HL-60/S4 treated with retinoic acid at 250 ng/mL for 4 days and 3 days (cell line): ENCODE measurements around the gene GLRX3.

Source experiments
- in situ Hi-C: fragments of 300-500 bp; cut with MboI; formaldehyde crosslinking; loops from 2 replicates; pipeline ENCODE4 v1.7.0; 2022; ENCODE audit warnings: low sequenced_read_pairs

GLRX3 gene

GRCh38 chr10:130203626-130204025, 67.4 kb downstream of the GLRX3 start:
- in situ Hi-C loops = no loop called here

GRCh38 chr10:130206216-130206737, 70.1 kb downstream of the GLRX3 start:
- in situ Hi-C loops = no loop called here

DNA sequence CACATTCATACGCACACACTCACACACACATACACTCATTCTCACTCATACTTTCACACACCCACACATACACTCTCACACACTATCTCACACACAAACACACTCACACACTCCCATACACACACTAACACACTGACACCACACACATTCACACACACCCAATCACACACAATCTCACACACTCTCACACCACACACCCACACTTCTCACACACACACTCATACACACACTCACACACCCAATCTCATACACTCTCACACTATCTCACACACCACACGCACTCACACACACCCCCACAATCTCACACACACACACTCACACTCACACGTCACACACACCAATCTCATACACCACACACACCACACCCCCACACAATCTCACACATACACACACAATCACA, 71.0 kb downstream of the GLRX3 start:
- in situ Hi-C loops = no loop called here

DNA sequence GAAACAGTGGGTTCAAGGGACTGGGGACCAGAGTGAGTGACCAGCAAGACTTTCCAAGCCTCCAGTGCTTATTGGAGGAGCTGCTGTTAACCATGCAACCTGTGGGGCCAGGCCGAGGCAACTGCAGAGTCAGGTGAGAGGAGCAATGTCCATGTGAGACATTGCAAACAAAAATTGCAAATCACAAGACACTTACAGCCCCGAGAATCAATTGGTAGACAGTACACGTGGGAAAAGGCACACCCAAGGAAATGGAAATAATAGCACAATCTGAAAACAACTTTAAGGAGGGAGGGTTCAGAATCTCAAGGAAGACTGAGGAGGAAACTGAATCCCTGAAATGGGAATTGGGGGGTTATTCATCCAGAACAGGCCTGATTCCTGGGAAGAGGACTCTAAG, 72.6 kb downstream of the GLRX3 start:
- in situ Hi-C loops = no loop called here

DNA sequence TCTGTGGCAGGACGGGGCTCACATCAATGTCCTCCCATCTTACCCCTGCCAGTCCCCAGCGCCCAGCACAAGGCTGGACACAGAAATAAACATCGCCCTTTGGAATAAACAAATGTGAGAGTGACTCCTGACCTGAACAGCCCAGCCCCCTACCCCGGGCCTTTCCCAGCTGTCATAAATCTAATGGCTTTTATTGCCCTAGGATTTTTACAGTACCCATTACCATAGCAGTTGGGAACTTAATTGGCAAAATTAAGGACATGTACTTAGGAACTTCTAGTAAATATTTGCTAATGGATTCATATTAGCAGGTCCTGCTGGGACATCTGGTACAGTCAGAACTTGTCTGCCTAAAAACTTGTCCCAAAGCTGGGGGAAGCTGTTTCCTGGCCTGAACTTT, 76.6 kb downstream of the GLRX3 start:
- in situ Hi-C loops = no loop called here

DNA sequence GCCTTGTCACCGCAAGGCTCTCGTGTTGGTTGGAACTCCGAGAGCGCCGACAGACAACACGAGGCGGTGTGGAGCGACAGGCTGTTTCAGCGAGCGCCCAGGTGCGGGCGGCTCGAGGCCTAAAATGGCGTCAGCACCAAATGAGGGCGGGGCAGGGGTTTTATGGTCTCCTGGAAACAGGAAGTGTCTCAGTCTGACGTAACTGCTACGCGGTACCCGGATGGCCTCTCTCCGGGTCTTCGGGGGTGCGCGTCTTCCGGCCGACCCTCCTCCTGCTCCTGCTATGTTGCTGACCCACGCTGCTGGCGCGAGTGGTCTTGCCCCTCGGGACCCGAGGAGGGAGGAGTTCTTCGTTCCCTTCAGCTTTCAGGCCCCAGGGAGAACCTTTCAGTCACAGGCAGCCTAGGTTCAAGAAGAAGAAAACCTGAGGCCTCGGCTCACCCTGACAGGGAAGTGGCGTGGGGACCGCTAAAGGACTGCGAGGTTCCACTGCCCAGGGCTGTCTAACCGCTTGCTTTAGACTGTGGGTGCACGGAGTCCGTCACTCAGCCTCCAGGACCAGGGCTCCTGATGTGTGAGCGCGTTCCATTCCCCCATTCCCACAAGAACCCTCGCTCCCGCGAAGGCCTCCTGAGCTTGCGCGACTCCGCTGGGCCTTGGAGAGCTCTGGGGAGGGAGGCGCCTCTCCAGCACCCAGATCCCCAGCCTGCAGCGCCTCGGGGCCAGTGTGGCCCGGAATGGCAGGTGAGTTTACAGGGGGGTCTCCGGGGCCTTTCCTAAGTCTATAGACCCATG, 77.3 kb downstream of the GLRX3 start:
- in situ Hi-C loops = no loop called here

DNA sequence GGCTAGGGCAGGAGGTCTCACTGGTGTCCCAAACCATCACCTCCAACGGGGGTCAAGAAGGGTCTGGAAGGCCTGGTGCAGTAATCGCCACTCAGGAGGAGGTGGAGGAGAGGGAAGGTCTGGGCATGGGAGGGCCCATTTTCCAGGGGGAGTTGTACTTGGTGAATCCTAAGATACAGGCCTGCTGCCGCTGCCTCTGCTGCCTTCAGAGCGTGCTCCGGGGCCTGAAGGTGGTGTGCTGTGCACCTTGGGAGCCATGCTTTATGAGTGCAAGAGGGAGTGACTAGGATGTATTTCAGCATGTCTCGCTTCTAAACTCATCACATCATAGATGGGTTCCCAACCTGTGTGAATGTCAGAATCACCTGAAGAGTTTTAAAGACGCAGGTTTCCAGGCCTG, 78.2 kb downstream of the GLRX3 start:
- in situ Hi-C loops = no loop called here

DNA sequence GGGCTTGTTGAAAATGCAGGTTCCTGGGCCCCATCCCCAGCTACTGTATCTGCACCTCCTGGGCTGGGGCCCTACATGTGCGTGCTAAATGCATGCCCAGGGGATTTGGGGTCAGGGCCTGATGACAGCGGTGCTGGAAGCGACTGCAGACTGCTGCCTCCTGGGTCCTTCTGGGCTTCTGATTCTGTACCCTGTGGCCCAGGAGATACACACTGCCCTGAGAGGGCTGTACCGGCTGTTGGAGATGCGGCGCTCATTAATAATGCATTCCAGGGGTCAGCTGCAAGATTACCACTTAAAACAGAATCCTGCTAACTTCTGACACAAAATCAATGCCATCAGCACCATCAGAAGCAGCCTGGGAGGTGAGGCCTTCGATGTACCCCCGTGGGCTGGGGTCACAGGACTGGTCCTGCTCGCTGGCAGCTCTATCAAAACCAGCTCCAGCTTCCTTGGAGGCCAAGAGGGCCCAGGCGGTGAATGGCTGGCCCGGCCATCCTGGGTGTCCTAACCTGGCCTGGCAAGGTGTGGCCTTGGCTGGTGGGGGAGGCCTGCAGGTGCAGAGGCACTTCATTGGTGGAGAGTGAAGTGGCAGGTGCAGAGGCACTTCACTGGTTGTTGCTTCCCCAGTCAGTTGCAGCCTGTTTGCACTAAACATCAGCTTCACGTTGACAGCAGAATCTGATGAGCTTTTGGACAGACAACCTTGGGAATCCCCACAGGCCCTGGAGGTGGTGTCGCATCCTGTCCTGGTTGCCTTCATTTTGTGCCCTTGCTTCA, 79.2 kb downstream of the GLRX3 start:
- in situ Hi-C loops = no loop called here

- in situ Hi-C loops = no loop called here
Observed at GRCh38 chr10:130215931-130216231, 79.7 kb downstream of the GLRX3 start.

DNA sequence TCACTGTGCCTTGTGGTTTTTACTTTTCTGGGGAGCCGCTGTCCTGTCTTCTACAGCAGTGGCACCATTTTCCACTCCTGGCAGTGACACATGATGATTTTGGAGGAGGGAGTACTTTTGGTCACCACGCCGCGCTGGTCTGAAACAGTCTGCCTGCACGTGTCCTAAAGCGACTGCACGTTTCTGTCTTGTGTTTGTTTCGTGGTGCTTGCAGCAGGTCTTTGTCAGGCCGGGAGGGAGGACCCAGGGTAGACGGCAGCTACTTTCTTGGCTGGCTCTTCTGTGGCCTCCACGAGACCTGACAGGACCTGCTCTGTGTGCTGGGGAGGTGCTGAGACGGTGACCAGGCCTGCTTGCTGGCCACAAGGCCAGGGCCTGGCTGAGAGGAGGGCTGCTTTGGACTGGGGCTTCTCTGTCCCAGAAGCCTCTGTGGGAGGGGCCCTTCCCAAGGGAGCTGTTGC, 82.0 kb downstream of the GLRX3 start:
- in situ Hi-C loops = no loop called here

DNA sequence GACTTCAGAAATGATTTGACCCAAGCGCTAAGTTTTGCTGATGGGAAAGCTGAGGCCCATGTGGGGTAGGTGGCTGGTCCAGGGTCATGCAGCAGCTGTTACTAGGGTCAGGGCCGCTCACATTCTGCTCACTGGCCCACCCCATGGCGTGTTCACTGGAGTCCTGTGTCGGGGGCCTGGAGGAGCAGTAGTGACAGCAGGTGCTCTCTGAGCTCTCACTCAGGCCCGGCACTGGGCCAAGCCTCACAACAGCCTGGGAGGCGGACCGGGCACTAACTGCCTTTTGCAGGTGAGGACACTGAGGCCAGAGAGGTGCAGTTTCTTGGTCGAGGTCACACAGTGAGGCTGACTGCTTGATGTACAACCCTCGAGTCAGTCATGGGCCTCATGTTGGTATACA, 82.7 kb downstream of the GLRX3 start:
- in situ Hi-C loops = no loop called here

- in situ Hi-C loops = no loop called here
Observed at GRCh38 chr10:130220251-130221185, 84.3 kb downstream of the GLRX3 start.

- in situ Hi-C loops = no loop called here
Observed at GRCh38 chr10:130221456-130222375, 85.5 kb downstream of the GLRX3 start.

DNA sequence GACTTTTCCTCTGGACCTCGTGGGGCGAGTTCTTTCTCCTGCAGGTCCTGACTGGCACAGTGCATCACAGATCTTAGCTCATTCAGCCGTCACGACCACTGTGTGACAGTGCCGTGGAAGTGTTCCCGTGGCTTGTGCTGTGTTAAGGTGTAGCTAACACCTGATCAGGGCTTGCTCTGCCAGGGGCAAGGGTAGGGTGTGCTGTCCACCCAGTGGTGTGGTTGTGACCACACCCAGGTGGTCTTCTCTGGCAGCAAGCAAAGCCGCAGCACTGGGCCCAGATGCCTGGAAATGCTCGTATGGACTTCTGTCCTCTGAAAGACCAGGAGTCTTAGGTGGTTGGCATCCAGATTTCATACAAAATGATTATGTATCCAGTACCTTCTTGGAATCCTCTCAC, 86.2 kb downstream of the GLRX3 start:
- in situ Hi-C loops = no loop called here

- in situ Hi-C loops = no loop called here
Observed at GRCh38 chr10:130224228-130224627, 88.0 kb downstream of the GLRX3 start.

DNA sequence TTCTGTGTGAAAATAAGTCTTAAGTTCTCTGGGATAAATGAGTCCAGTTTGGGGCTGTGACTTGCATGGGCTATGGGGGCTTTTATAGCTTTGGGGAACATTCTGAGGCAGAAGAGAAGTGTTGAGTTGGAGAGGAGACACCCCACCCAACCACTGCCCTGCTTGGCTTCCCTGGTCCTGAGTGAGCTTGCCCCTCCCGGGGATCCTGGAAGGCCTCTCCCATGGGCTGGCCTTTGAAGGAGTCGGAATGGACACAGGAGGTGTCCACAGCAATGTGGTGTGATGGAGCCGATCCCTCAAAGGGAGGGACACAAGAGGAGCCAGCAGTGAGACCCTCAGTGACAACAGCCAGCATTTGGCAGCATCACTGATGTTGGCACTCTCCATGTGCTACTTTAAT, 89.8 kb downstream of the GLRX3 start:
- in situ Hi-C loops = no loop called here

GRCh38 chr10:130227883-130228282, 91.7 kb downstream of the GLRX3 start:
- in situ Hi-C loops = no loop called here
